ENCODE measurements around the gene U2AF1L4.

Gene U2AF1L4

GRCh38 chr19:35791814-35792279 lies 46.6 kb upstream of the U2AF1L4 start:
- no peaks in the 10 kb centered on the region; the same call in 1 of the 2 replicates for H3K27me3 ChIP-seq (ENCODE audit: low read depth, low read length)
- no peak for TF ChIP-seq EZH2phosphoT487 (IDR thresholded peaks at IDR 0.05; ENCODE audit: low read depth)
- no peak for TF ChIP-seq CTCF (IDR thresholded peaks at IDR 0.05; ENCODE audit: low read depth, low read length)
- no peaks in the 10 kb centered on the region for H4K20me1 ChIP-seq (ENCODE audit: insufficient read depth, low read length)
- H3K4me2 ChIP-seq (ENCODE audit: low read length), result no peak overlapping the region
- H3K79me2 ChIP-seq (ENCODE audit: low read length), result no peaks in the 10 kb centered on the region
- H3K4me3 ChIP-seq (ENCODE audit: low read length), result no peak overlapping the region
- no peak overlapping the region for H2AFZ ChIP-seq (ENCODE audit: low read depth, low read length)
- H3K4me1 ChIP-seq (ENCODE audit: low read length), result no peaks in the 10 kb centered on the region; the same call in 1 of the 2 replicates
- H3K9ac ChIP-seq (ENCODE audit: low read length), result no peak overlapping the region
- no peaks in the 10 kb centered on the region for H3K36me3 ChIP-seq (replicated peaks; ENCODE audit: low read depth, low read length)
- H3K9me3 ChIP-seq (ENCODE audit: insufficient read depth, low read length), result no peaks in the 10 kb centered on the region
- H3K27ac ChIP-seq (ENCODE audit: low read length), result no peak overlapping the region

- no peaks in the 10 kb centered on the region for H4K20me1 ChIP-seq (ENCODE audit: insufficient read depth, low read length)
- no peak overlapping the region for H2AFZ ChIP-seq (ENCODE audit: low read depth, low read length)
- no peaks in the 10 kb centered on the region for H3K36me3 ChIP-seq (replicated peaks; ENCODE audit: low read depth, low read length)
- H3K79me2 ChIP-seq (ENCODE audit: low read length), result no peaks in the 10 kb centered on the region
- no peak overlapping the region for H3K4me3 ChIP-seq (ENCODE audit: low read length)
- H3K4me2 ChIP-seq (ENCODE audit: low read length), result no peak overlapping the region
- no peak overlapping the region for H3K27ac ChIP-seq (ENCODE audit: low read length)
- TF ChIP-seq EZH2phosphoT487 (IDR thresholded peaks at IDR 0.05; ENCODE audit: low read depth), result no peak
- peak; percentile 44 for TF ChIP-seq CTCF (IDR thresholded peaks at IDR 0.05; ENCODE audit: low read depth, low read length)
- H3K4me1 ChIP-seq (ENCODE audit: low read length), result no peaks in the 10 kb centered on the region; the same call in 1 of the 2 replicates
- H3K9ac ChIP-seq (ENCODE audit: low read length), result no peak overlapping the region
- no peaks in the 10 kb centered on the region; the same call in 1 of the 2 replicates for H3K27me3 ChIP-seq (ENCODE audit: low read depth, low read length)
- H3K9me3 ChIP-seq (ENCODE audit: insufficient read depth, low read length), result no peaks in the 10 kb centered on the region
Measured at GRCh38 chr19:35790981-35791813, 46.0 kb upstream of the U2AF1L4 start.

GRCh38 chr19:35789978-35790944 lies 45.0 kb upstream of the U2AF1L4 start:
- H3K4me1 ChIP-seq (ENCODE audit: low read length), result no peaks in the 10 kb centered on the region; the same call in 1 of the 2 replicates
- no peaks in the 10 kb centered on the region for H4K20me1 ChIP-seq (ENCODE audit: insufficient read depth, low read length)
- no peak overlapping the region for H3K4me2 ChIP-seq (ENCODE audit: low read length)
- H3K9ac ChIP-seq (ENCODE audit: low read length), result no peak overlapping the region
- no peaks in the 10 kb centered on the region for H3K9me3 ChIP-seq (ENCODE audit: insufficient read depth, low read length)
- TF ChIP-seq CTCF (IDR thresholded peaks at IDR 0.05; ENCODE audit: low read depth, low read length), result no peak
- TF ChIP-seq EZH2phosphoT487 (IDR thresholded peaks at IDR 0.05; ENCODE audit: low read depth), result no peak
- H3K36me3 ChIP-seq (replicated peaks; ENCODE audit: low read depth, low read length), result no peaks in the 10 kb centered on the region
- no peak overlapping the region for H3K4me3 ChIP-seq (ENCODE audit: low read length)
- H3K79me2 ChIP-seq (ENCODE audit: low read length), result no peaks in the 10 kb centered on the region
- H3K27me3 ChIP-seq (ENCODE audit: low read depth, low read length), result no peaks in the 10 kb centered on the region; the same call in 1 of the 2 replicates
- H3K27ac ChIP-seq (ENCODE audit: low read length), result no peak overlapping the region
- no peak overlapping the region for H2AFZ ChIP-seq (ENCODE audit: low read depth, low read length)

Data from OCI-LY3 (cell line).